Stimulated activated CD4-positive, alpha-beta T cell treated with anti-CD3 and anti-CD28 coated beads, Interleukin-1b, Interleukin-23, amount 100 ng/mL, for 4 hours (primary cell): ENCODE results near the gene PRPF6.

Experiments
- DNase-seq, 2 donors: peaks; one replicate each; pipeline ENCODE4 v3.0.0-alpha.2; 2020; ENCODE audit warnings: low read depth in 2 of 2

Gene PRPF6

GRCh38 chr20:64035933-64036345 is 55.0 kb downstream of the PRPF6 start, which contains the start of gene C20orf204:
Gene C20orf204, plus strand, starts transcription at chr20:64036182. Its CDS starts 142 bp downstream, at chr20:64036324.
- DNase-seq = no peak

- DNase-seq = no peak
Observed at GRCh38 chr20:64036346-64037198, 55.6 kb downstream of the PRPF6 start.

GRCh38 chr20:64037199-64037497 is 56.2 kb downstream of the PRPF6 start:
- no peak for DNase-seq

GRCh38 chr20:64037498-64038213 is 56.7 kb downstream of the PRPF6 start:
- no peak for DNase-seq

- DNase-seq = no peak
Observed at GRCh38 chr20:64038224-64038564, 57.3 kb downstream of the PRPF6 start.

- peak; percentile 68 to 75 for DNase-seq
Observed at GRCh38 chr20:64038565-64039292, 57.8 kb downstream of the PRPF6 start.

GRCh38 chr20:64039293-64040160 is 58.6 kb downstream of the PRPF6 start:
- no peak for DNase-seq

GRCh38 chr20:64040231-64041039 is 59.5 kb downstream of the PRPF6 start:
- no peak for DNase-seq

- no peak for DNase-seq
Observed at GRCh38 chr20:64041040-64041780, 60.3 kb downstream of the PRPF6 start.

GRCh38 chr20:64041781-64042053 is 60.8 kb downstream of the PRPF6 start:
- no peak for DNase-seq

GRCh38 chr20:64042054-64042781 is 61.3 kb downstream of the PRPF6 start:
- DNase-seq = no peak

- DNase-seq = no peak
Observed at GRCh38 chr20:64043768-64044167, 62.8 kb downstream of the PRPF6 start.

GRCh38 chr20:64044484-64045247 is 63.7 kb downstream of the PRPF6 start:
- DNase-seq = no peak

GRCh38 chr20:64045346-64046011 is 64.5 kb downstream of the PRPF6 start:
- no peak for DNase-seq

- no peak for DNase-seq
Observed at GRCh38 chr20:64047046-64047389, 66.1 kb downstream of the PRPF6 start.

GRCh38 chr20:64047968-64048401 is 67.1 kb downstream of the PRPF6 start:
- DNase-seq = no peak

- no peak for DNase-seq
Observed at GRCh38 chr20:64048402-64049044, 67.6 kb downstream of the PRPF6 start.
